AG04450 (cell line): ENCODE results near the gene RAD51AP2. TPM values are rescaled to one million over a fixed set of nuclear protein-coding genes. Genes with fewer than 3 reads are reported as not detected.
A peak's percentile ranks its signal among the peaks of the same experiment; 100 is the strongest.

Experiments used
- CTCF ChIA-PET: fragments of 300-600, 350-600 bp; formaldehyde crosslinking; extraction: SDS; loops from one replicate; lab custom pipeline; 2022; ENCODE audit warnings: antibody characterized with exemption, inconsistent platforms; lab: Charles Lee
- POLR2A ChIA-PET: fragments of 350-600 bp; formaldehyde crosslinking; extraction: SDS; loops from one replicate; lab custom pipeline; 2021; ENCODE audit warnings: antibody characterized with exemption, inconsistent platforms; lab: Yijun Ruan, JAX
- DNase-seq: peaks from one replicate; pipeline ENCODE4 v3.0.0-alpha.2; 2011; ENCODE audit warnings: low read depth, low spot score
- H3K27ac ChIP-seq: one replicate; pipeline ENCODE4 v1.5.1; 2012; ENCODE audit warnings: low read depth, low read length, control low read depth
- H3K27me3 ChIP-seq: one replicate; pipeline ENCODE4 v1.6.0; 2012; ENCODE audit warnings: low read length; ENCODE audit not compliant: control insufficient read depth, insufficient read depth
- H3K4me3 ChIP-seq: 2 replicates; pipeline ENCODE4 v1.5.1; 2011; ENCODE audit warnings: mild to moderate bottlenecking, low read depth, low read length, control low read depth
- H3K9me3 ChIP-seq: 2 replicates; pipeline ENCODE4 v1.5.1; 2012; ENCODE audit warnings: low read length; ENCODE audit not compliant: control insufficient read depth, insufficient read depth
- CTCF ChIP-seq: IDR thresholded peaks from 2 replicates; pipeline ENCODE4 v1.5.1; 2011; ENCODE audit warnings: low read depth, low read length, control low read depth, inconsistent platforms
- polyA plus RNA-seq: library from polyadenylated mRNA; depleted of rRNA; stranded (reverse); fragments of >200 nt; gene quantifications from 2 replicates; pipeline ENCODE4 v1.2.3, GENCODE V29; 2011

RAD51AP2 gene
- polyA plus RNA-seq, 1 experiment: not detected

GRCh38 chr2:17540813-17541530 is 22.7 kb upstream of the RAD51AP2 start:
- no peak for TF ChIP-seq CTCF
- H3K27me3 ChIP-seq: peaks cover 17% of the 10 kb centered on the region
- POLR2A ChIA-PET: interaction anchor here (1.1 kb wide), 1 partner anchor 104 kb away, joined by 4 read pairs; no protein-coding TSS in a partner anchor
- no peaks in the 10 kb centered on the region for H3K9me3 ChIP-seq
- peak overlapping the region; percentile 65 for H3K4me3 ChIP-seq
- H3K27ac ChIP-seq: no peak overlapping the region
- no peak for DNase-seq
- CTCF ChIA-PET: interaction anchor here (0.5 to 3.8 kb wide), 5 partner anchors 13 to 1779 kb away, joined by 3 to 30 read pairs (median 4); no protein-coding TSS in a partner anchor

- Histone ChIP-seq H3K27me3 (peaks cover 17% of the 10 kb centered on the region), H3K4me3 (peak within 1 kb of the TSS; percentile 65), H3K9me3 (no peaks in the 10 kb centered on the region), H3K27ac (no peak within 1 kb of the TSS)
- DNase-seq: peak; percentile 75
- POLR2A ChIA-PET: interaction anchor here (0.8 to 1.1 kb wide), 2 partner anchors 90 to 105 kb away, joined by 3 to 4 read pairs; no protein-coding TSS in a partner anchor
- no peak for TF ChIP-seq CTCF
- CTCF ChIA-PET: interaction anchor here (0.6 to 3.8 kb wide), 6 partner anchors 14 to 1778 kb away, joined by 3 to 30 read pairs (median 4); no protein-coding TSS in a partner anchor
These were observed 22.0 kb upstream of the RAD51AP2 start, which contains the start of gene VSNL1 for GRCh38 chr2:17540093-17540812. Gene VSNL1, plus strand, starts transcription at chr2:17540696. Its CDS starts 51,379 bp downstream, at chr2:17592075.

- peaks cover 17% of the 10 kb centered on the region for H3K27me3 ChIP-seq
- CTCF ChIA-PET: interaction anchor here (0.6 to 3.8 kb wide), 5 partner anchors 14 to 132 kb away, joined by 3 to 30 read pairs (median 4); no protein-coding TSS in a partner anchor
These were observed 21.4 kb upstream of the RAD51AP2 start for GRCh38 chr2:17539611-17540092.

GRCh38 chr2:17538844-17539554 is 20.8 kb upstream of the RAD51AP2 start:
- no peak for TF ChIP-seq CTCF
- Histone ChIP-seq H3K4me3 (peak overlapping the region; percentile 65), H3K9me3 (no peaks in the 10 kb centered on the region), H3K27ac (no peak overlapping the region), H3K27me3 (peaks cover 17% of the 10 kb centered on the region)
- POLR2A ChIA-PET: no interaction called here
- CTCF ChIA-PET: interaction anchor here (1.6 to 3.8 kb wide), 3 partner anchors 107 to 229 kb away, joined by 9 to 30 read pairs (median 11); no protein-coding TSS in a partner anchor
- no peak for DNase-seq

More at GRCh38 chr2:17539611-17540092, 21.4 kb upstream of the RAD51AP2 start:
- DNase-seq: no peak
- TF ChIP-seq CTCF: no peak
- H3K27ac ChIP-seq: no peak overlapping the region
- no peaks in the 10 kb centered on the region for H3K9me3 ChIP-seq
- POLR2A ChIA-PET: interaction anchor here (0.8 kb wide), 1 partner anchor 90 kb away, joined by 3 read pairs; no protein-coding TSS in a partner anchor
- H3K4me3 ChIP-seq: peak overlapping the region; percentile 65
